ENCODE data around the gene FADD. TPM values are rescaled to one million over a fixed set of nuclear protein-coding genes. Genes with fewer than 3 reads are reported as not detected.

FADD gene
- total RNA-seq, 6 donors from 2014 or later, result 13.6 to 30.1 (median 23.0) TPM

DNA sequence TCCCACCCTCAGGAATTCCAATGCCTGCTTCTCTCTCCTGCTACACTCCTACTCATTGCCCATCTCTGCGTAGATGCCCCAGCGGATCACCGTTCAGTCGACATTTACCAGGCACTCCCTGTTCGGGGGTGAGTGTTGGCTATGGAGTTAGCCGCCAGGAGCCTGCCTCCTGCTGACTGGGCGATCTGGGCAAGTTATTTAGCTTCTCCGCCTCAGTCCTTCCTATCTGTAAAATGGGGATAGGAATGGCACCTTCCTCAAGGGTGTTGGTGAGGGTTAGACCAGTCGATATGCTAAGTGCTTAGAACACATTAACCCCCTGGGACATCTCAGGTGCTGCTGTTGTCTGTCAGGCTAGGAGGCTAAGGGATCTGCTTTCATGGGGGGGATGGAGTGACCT lies 30.9 kb downstream of the FADD start:
- Histone ChIP-seq H3K27ac (no peak overlapping the region), H3K36me3 (no peaks in the 10 kb centered on the region), H3K4me1 (no peaks in the 10 kb centered on the region), H3K4me3 (no peak overlapping the region), H3K9me3 (no peaks in the 10 kb centered on the region), H3K27me3 (no peaks in the 10 kb centered on the region)
- no peak for TF ChIP-seq EP300 (IDR thresholded peaks at IDR 0.05)
- 93 to 98% methylated on average over 5 to 8 of the region's 9 CpGs for WGBS, 2 donors
- ATAC-seq (ENCODE audit: low FRiP score in 2 of 2) (no peak), DNase-seq (no peak)

DNA sequence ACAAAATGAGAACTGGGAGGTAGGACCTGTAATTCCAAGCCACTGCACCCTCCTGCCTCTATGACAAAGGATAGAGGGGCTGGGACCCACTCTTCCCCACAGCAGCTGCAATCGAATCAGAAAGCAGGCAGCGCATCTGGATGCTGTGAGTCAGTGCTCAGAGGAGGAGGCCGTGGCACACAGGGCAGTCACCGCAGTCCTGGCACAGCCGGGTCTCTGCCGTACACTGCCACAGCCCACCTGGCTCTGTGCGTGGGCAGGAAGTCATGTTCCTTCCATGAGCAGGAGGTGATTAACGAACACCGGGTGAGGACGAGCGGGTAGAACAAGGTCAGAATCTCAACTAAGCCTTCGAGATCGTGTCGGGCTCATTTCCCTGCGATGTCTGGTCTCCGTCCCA lies 37.2 kb downstream of the FADD start:
- DNase-seq (no peak), ATAC-seq (ENCODE audit: low FRiP score in 2 of 2) (no peak)
- Histone ChIP-seq H3K9me3 (no peaks in the 10 kb centered on the region), H3K36me3 (no peaks in the 10 kb centered on the region), H3K4me1 (no peaks in the 10 kb centered on the region), H3K27me3 (no peaks in the 10 kb centered on the region), H3K27ac (no peak overlapping the region), H3K4me3 (no peak overlapping the region)
- no peak for TF ChIP-seq EP300 (IDR thresholded peaks at IDR 0.05)
- no peak for TF ChIP-seq POLR2AphosphoS5 (IDR thresholded peaks at IDR 0.05)
- TF ChIP-seq, protein P1, sequence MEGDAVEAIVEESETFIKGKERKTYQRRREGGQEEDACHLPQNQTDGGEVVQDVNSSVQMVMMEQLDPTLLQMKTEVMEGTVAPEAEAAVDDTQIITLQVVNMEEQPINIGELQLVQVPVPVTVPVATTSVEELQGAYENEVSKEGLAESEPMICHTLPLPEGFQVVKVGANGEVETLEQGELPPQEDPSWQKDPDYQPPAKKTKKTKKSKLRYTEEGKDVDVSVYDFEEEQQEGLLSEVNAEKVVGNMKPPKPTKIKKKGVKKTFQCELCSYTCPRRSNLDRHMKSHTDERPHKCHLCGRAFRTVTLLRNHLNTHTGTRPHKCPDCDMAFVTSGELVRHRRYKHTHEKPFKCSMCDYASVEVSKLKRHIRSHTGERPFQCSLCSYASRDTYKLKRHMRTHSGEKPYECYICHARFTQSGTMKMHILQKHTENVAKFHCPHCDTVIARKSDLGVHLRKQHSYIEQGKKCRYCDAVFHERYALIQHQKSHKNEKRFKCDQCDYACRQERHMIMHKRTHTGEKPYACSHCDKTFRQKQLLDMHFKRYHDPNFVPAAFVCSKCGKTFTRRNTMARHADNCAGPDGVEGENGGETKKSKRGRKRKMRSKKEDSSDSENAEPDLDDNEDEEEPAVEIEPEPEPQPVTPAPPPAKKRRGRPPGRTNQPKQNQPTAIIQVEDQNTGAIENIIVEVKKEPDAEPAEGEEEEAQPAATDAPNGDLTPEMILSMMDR (IDR thresholded peaks at IDR 0.05), result no peak
- 70 to 73% methylated on average over 14 to 16 of the region's 16 CpGs for WGBS, 2 donors

DNA sequence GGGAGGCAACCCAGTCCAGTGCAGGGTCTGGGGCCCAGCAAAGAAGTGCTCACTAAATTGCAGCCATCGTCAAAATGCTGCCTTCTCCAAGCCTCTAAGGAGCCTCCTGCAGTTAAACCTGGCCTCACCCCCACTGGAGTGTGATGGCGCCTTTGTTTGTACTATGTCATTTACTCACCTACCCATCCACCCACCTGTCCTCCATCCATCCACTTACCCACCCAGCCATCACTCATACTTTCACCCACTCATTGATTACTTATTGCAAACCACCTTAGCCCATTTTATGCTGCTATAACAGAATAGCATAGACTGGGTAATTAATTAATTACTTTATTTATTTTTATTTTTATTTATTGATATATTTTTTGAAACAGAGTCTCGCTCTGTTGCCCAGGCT lies 38.6 kb downstream of the FADD start:
- Histone ChIP-seq H3K27me3 (no peaks in the 10 kb centered on the region), H3K27ac (no peak overlapping the region), H3K36me3 (no peaks in the 10 kb centered on the region), H3K4me1 (no peaks in the 10 kb centered on the region), H3K9me3 (no peaks in the 10 kb centered on the region), H3K4me3 (no peak overlapping the region)
- 84 to 91% methylated on average over 3 of the region's 3 CpGs for WGBS, 2 donors
- DNase-seq, result no peak
- TF ChIP-seq POLR2AphosphoS5 (IDR thresholded peaks at IDR 0.05) (no peak), POLR2A (IDR thresholded peaks at IDR 0.05) (no peak), EP300 (IDR thresholded peaks at IDR 0.05) (no peak)
- TF ChIP-seq, protein P1 (IDR thresholded peaks at IDR 0.05), result no peak
- no peak for ATAC-seq (ENCODE audit: low FRiP score in 2 of 2)

DNA sequence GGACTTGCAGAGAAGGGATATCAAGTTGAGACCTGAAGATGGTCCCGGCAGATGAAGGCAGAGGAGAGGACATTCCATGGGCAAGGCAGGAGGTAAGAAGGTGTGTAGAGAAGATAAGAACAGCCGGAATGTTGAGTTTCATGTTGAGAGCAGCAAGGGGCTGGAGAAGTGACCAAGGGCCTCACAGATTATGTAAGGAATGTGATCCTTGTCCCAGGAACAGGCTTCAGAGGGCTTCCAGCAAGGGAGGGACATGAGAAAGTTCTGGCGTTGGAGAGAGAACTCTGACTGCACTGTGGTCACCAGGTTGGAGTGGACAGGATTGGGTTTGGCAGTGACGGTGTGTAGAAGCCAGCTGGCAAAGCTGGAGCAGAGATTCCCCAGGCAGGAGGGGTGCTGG lies 39.8 kb downstream of the FADD start:
- 59 to 61% methylated on average over 4 of the region's 4 CpGs for WGBS, 2 donors
- no peak for ATAC-seq (ENCODE audit: low FRiP score in 2 of 2)
- Histone ChIP-seq H3K27ac (no peak overlapping the region), H3K4me3 (no peak overlapping the region), H3K4me1 (no peaks in the 10 kb centered on the region), H3K36me3 (no peaks in the 10 kb centered on the region), H3K27me3 (no peaks in the 10 kb centered on the region), H3K9me3 (no peaks in the 10 kb centered on the region)
- TF ChIP-seq POLR2A (IDR thresholded peaks at IDR 0.05) (no peak), POLR2AphosphoS5 (IDR thresholded peaks at IDR 0.05) (no peak), EP300 (IDR thresholded peaks at IDR 0.05) (no peak)
- TF ChIP-seq, protein P1 (IDR thresholded peaks at IDR 0.05), result no peak
- no peak for DNase-seq

DNA sequence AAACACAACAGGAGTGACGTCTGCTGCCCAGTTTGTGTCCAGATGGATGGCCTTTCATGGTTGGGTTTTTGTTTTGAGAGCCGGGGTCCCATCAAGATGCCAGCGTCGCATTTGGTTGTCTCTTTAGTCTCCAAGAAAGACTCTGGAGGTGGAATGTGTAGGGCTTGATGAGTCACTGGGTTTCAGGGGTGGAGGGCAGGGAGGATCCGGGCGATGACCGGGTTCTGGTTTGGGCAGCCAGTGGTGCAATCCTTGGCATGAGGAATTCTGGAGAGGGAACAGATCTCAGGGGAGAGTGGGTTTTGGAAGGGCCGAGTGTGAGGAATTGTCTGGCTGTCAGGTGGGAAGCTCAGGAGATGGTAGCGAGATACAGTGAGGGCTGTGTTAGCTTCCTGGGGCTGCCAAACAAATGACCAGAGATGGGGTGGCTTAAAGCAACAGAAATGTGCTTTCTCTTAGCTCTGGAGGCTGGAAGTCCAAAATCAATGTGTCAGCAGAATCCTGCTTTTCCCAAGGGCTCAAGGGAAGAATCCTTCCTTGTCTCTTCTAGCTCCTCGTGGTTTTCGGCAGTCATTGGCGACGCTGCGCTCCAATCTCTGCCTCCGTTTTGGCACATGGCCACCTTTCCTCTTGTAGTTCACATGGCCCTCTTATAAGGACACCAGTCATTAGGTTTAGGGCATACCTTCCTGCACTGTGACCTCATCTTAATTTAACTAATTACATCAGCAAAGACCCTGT lies 41.0 kb downstream of the FADD start:
- no peak overlapping the region for H3K27ac ChIP-seq
- no peaks in the 10 kb centered on the region for H3K36me3 ChIP-seq
- 93 to 96% methylated on average over 15 of the region's 15 CpGs for WGBS, 2 donors
- DNase-seq (no peak), ATAC-seq (ENCODE audit: low FRiP score in 2 of 2) (peak in 1 of 2 donors; percentile 60)
- H3K4me1 ChIP-seq, result no peaks in the 10 kb centered on the region
- H3K27me3 ChIP-seq, result no peaks in the 10 kb centered on the region
- TF ChIP-seq POLR2AphosphoS5 (IDR thresholded peaks at IDR 0.05), result no peak
- no peak for TF ChIP-seq POLR2A (IDR thresholded peaks at IDR 0.05)
- TF ChIP-seq, protein P1 (IDR thresholded peaks at IDR 0.05), result no peak
- no peak for TF ChIP-seq EP300 (IDR thresholded peaks at IDR 0.05)
- no peak overlapping the region for H3K4me3 ChIP-seq
- no peaks in the 10 kb centered on the region for H3K9me3 ChIP-seq
